ENCODE data around the gene ST6GALNAC3.

The ST6GALNAC3 gene

DNA sequence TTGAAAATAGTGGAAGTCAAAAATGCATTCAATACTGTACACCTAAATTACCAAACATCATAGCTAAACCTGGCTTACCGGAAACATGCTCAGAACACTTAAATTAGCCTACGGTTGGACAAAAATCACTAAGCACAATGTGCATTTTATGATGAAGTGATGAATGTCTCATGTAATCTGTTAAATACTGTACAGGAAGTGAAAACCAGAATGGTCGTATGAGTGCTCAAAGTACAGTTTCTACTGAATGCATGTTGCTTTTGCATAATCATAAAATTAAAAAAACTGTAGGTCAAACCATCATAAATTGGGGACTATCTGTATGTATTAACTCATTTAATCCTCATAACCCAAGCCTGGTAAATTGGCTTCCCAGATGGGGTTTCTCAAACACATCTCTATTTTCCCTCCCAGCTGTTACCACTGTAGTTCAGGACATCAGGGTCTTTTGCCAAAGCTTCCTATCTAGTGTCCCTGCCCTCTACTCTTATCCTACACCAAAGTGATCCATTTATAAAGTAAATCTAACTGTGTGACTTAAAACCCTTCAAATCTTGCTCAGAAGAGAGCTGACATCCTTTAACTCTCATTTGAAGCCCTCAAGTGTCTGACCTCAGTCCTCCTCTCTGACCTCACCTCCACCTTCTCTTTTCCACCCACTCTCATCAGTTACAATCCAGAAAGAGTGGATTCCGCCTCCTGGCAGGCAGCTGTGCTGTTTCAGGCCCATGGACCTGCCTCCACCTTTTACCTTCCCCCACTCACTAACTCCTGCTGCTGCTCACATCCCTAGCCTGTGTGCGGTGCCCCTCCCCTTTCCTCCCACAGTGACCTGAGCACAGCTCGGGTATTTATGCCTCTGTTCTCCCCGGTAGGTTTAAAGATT, 436.4 kb downstream of the ST6GALNAC3 start:
- no peak overlapping the region for H3K27ac ChIP-seq (ENCODE audit: low read depth in 2 of 2, low read length in 2 of 2)
- H3K4me1 ChIP-seq (ENCODE audit: control insufficient read depth in 2 of 2, insufficient read depth in 2 of 2, low read length in 2 of 2) = no peaks in the 10 kb centered on the region
- H3K27me3 ChIP-seq (ENCODE audit: control insufficient read depth in 2 of 2, insufficient read depth in 2 of 2, low read length in 2 of 2) = no peaks in the 10 kb centered on the region
- H3K4me3 ChIP-seq (ENCODE audit: low read length in 2 of 2) = no peak overlapping the region
- H3K36me3 ChIP-seq (ENCODE audit: control insufficient read depth in 2 of 2, insufficient read depth in 2 of 2, low read length in 2 of 2) = no peaks in the 10 kb centered on the region
- H3K9ac ChIP-seq (ENCODE audit: low read depth in 1 of 2, low read length in 2 of 2) = no peak overlapping the region
- no peaks in the 10 kb centered on the region for H3K9me3 ChIP-seq (ENCODE audit: control insufficient read depth in 2 of 2, low read length in 2 of 2)

DNA sequence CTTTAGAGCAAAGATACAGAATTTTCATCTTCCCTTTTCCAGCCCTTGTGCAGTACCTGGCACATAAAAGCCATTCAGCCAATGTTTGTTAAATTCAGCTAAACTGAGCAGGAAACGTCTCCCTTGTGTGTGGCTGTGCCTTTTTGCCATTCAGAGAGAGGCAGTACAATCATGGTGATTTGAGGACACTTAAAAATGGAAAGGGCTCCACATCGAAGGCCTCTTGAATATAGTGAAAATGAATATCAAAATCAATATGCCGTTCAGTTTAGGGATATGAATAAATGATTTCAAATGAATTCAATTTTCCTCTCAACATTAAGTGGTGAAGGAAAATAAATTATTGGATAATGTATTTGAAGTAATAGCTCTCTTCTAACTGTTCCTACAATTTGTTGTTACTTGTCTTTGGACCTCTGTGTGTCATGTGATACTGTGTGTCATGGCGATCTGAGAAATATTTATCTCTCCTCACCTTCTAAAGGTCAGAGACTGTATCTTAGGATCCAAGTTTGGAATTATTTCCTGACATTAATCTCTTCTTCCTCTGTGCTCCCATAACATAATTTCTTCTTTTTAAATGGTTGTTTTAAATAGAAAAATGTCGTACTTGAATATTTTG, 437.1 kb downstream of the ST6GALNAC3 start:
- no peaks in the 10 kb centered on the region for H3K9me3 ChIP-seq (ENCODE audit: control insufficient read depth in 2 of 2, low read length in 2 of 2)

DNA sequence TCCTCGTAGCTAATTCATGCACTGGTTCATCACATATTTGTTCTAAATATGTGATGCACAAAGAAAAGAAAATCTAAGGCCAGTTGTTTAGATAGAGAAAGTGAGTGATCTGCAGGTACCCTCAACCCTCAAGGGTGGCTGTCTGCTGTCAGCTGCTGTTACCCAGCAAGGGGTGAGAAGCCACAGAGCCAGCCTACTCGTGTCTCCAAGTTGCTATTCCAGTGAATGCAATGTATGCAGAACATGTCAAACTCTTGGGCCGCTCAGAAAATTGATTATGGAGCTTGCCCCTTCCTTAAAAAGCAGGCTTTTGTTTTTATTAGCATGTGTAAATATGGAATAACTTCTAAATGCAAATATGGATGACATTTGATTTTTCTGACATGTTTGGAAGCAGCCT, 456.4 kb downstream of the ST6GALNAC3 start:
- no peaks in the 10 kb centered on the region for H3K4me1 ChIP-seq (ENCODE audit: control insufficient read depth in 2 of 2, insufficient read depth in 2 of 2, low read length in 2 of 2)
- no peak overlapping the region for H3K4me3 ChIP-seq (ENCODE audit: low read length in 2 of 2)
- H3K9me3 ChIP-seq (ENCODE audit: control insufficient read depth in 2 of 2, low read length in 2 of 2) = no peaks in the 10 kb centered on the region
- H3K27ac ChIP-seq (ENCODE audit: low read depth in 2 of 2, low read length in 2 of 2) = no peak overlapping the region
- H3K36me3 ChIP-seq (ENCODE audit: control insufficient read depth in 2 of 2, insufficient read depth in 2 of 2, low read length in 2 of 2) = no peaks in the 10 kb centered on the region
- no peaks in the 10 kb centered on the region for H3K27me3 ChIP-seq (ENCODE audit: control insufficient read depth in 2 of 2, insufficient read depth in 2 of 2, low read length in 2 of 2)
- no peak overlapping the region for H3K9ac ChIP-seq (ENCODE audit: low read depth in 1 of 2, low read length in 2 of 2)

More for the DNA sequence above, 437.1 kb downstream of the ST6GALNAC3 start:
- Histone ChIP-seq H3K36me3 (ENCODE audit: control insufficient read depth in 2 of 2, insufficient read depth in 2 of 2, low read length in 2 of 2) (no peaks in the 10 kb centered on the region), H3K27ac (ENCODE audit: low read depth in 2 of 2, low read length in 2 of 2) (no peak overlapping the region), H3K4me3 (ENCODE audit: low read length in 2 of 2) (no peak overlapping the region), H3K4me1 (ENCODE audit: control insufficient read depth in 2 of 2, insufficient read depth in 2 of 2, low read length in 2 of 2) (no peaks in the 10 kb centered on the region), H3K9ac (ENCODE audit: low read depth in 1 of 2, low read length in 2 of 2) (no peak overlapping the region), H3K27me3 (ENCODE audit: control insufficient read depth in 2 of 2, insufficient read depth in 2 of 2, low read length in 2 of 2) (no peaks in the 10 kb centered on the region)

DNA sequence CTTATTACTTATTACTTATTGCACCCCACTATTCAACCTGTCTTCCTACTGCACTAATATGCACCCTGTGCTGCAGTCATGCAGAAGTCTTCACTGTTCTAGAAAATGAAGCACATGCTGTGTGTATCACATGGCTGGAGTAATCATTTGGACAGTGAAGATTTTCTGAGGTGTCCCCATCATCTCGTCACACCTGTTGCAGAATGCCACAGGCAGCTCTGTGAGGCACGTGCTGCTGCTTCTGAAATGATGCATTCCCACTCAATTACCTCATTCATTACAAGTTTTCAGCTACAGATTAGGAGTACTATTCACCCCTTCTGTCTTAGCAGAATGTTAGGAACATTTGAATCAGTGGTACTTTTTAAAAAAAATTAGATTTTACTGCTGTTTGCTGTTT, 467.1 kb downstream of the ST6GALNAC3 start:
- H3K9me3 ChIP-seq (ENCODE audit: control insufficient read depth in 2 of 2, low read length in 2 of 2) = no peaks in the 10 kb centered on the region
- H3K4me3 ChIP-seq (ENCODE audit: low read length in 2 of 2) = no peak overlapping the region
- H3K27me3 ChIP-seq (ENCODE audit: control insufficient read depth in 2 of 2, insufficient read depth in 2 of 2, low read length in 2 of 2) = no peaks in the 10 kb centered on the region
- H3K27ac ChIP-seq (ENCODE audit: low read depth in 2 of 2, low read length in 2 of 2) = no peak overlapping the region
- H3K4me1 ChIP-seq (ENCODE audit: control insufficient read depth in 2 of 2, insufficient read depth in 2 of 2, low read length in 2 of 2) = peaks cover 2 to 3% of the 10 kb centered on the region in 2 donors
- no peaks in the 10 kb centered on the region for H3K36me3 ChIP-seq (ENCODE audit: control insufficient read depth in 2 of 2, insufficient read depth in 2 of 2, low read length in 2 of 2)
- no peak overlapping the region for H3K9ac ChIP-seq (ENCODE audit: low read depth in 1 of 2, low read length in 2 of 2)

DNA sequence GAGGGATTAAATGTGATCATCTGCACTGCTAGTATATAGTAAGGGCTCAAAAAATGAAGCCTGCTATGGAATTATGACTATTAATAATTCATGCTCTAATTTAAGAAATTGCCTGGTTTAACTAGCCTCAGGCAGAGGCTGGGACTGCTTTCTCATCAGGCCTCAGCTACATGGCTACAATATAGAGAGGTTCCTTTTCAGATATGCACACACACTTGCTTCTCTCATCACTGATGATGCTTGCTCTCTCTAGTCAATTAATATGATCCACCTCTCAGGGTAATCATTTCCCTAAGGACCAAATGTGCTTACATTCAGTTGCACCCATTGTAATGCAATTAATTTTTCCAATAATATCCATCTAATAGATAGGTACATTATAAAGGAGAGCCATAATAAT, 467.8 kb downstream of the ST6GALNAC3 start:
- Histone ChIP-seq H3K9ac (ENCODE audit: low read depth in 1 of 2, low read length in 2 of 2) (no peak overlapping the region), H3K27ac (ENCODE audit: low read depth in 2 of 2, low read length in 2 of 2) (no peak overlapping the region), H3K4me3 (ENCODE audit: low read length in 2 of 2) (no peak overlapping the region), H3K9me3 (ENCODE audit: control insufficient read depth in 2 of 2, low read length in 2 of 2) (no peaks in the 10 kb centered on the region), H3K27me3 (ENCODE audit: control insufficient read depth in 2 of 2, insufficient read depth in 2 of 2, low read length in 2 of 2) (no peaks in the 10 kb centered on the region), H3K36me3 (ENCODE audit: control insufficient read depth in 2 of 2, insufficient read depth in 2 of 2, low read length in 2 of 2) (no peaks in the 10 kb centered on the region), H3K4me1 (ENCODE audit: control insufficient read depth in 2 of 2, insufficient read depth in 2 of 2, low read length in 2 of 2) (peaks cover 6 to 9% of the 10 kb centered on the region in 2 donors)

DNA sequence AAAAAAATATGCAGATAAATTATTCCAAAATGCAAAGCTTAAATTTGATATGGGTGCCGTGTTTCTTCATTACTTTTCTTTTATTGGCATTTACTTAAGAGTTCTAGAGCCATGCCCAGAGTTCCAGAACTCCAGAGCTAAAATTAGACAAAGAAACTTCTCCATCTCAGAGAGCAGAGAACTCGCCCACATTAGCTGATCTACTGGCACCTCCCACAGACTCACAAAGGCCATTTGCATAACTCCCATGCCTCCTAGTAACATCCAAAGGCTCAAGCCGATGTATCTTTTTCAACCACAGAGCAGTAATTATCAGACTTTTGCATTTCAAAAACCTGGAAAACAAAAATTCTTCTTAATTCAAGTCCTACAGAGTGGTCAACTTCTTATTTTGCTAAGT, 468.9 kb downstream of the ST6GALNAC3 start:
- Histone ChIP-seq H3K36me3 (ENCODE audit: control insufficient read depth in 2 of 2, insufficient read depth in 2 of 2, low read length in 2 of 2) (no peaks in the 10 kb centered on the region), H3K4me3 (ENCODE audit: low read length in 2 of 2) (no peak overlapping the region), H3K27ac (ENCODE audit: low read depth in 2 of 2, low read length in 2 of 2) (no peak overlapping the region), H3K9ac (ENCODE audit: low read depth in 1 of 2, low read length in 2 of 2) (no peak overlapping the region), H3K4me1 (ENCODE audit: control insufficient read depth in 2 of 2, insufficient read depth in 2 of 2, low read length in 2 of 2) (peaks cover 9 to 16% of the 10 kb centered on the region in 2 donors), H3K27me3 (ENCODE audit: control insufficient read depth in 2 of 2, insufficient read depth in 2 of 2, low read length in 2 of 2) (no peaks in the 10 kb centered on the region), H3K9me3 (ENCODE audit: control insufficient read depth in 2 of 2, low read length in 2 of 2) (no peaks in the 10 kb centered on the region)

DNA sequence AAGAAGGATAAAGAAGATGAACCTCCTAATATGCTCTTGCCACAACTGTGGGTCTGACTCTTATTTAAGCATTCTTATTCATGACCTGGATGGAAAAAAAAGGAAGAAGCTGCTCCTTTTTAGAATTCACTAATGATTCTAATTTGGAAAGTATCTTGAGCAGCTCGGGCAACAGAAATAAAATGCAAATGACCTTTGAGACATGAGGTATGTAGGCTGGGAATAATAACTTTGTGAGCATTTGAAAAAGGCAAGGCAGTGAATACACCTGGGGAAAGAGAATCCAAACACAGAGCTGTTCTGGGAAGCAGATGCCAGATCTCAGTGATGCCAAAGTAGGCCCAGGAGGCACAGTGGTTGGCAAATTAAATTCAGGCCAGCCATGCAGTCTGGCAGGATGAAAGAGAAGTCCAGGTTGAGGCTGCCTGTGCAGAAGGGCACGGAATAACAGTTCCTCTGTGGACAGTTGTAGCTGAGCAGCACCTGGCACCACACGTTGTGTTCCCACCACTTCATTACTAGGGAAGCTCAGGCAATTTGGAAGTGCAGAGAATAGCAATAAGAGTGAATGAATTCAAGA, 471.9 kb downstream of the ST6GALNAC3 start:
- Histone ChIP-seq H3K9me3 (ENCODE audit: control insufficient read depth in 2 of 2, low read length in 2 of 2) (no peaks in the 10 kb centered on the region), H3K4me3 (ENCODE audit: low read length in 2 of 2) (no peak overlapping the region), H3K4me1 (ENCODE audit: control insufficient read depth in 2 of 2, insufficient read depth in 2 of 2, low read length in 2 of 2) (peaks cover 9 to 17% of the 10 kb centered on the region in 2 donors), H3K9ac (ENCODE audit: low read depth in 1 of 2, low read length in 2 of 2) (no peak overlapping the region), H3K27me3 (ENCODE audit: control insufficient read depth in 2 of 2, insufficient read depth in 2 of 2, low read length in 2 of 2) (no peaks in the 10 kb centered on the region), H3K36me3 (ENCODE audit: control insufficient read depth in 2 of 2, insufficient read depth in 2 of 2, low read length in 2 of 2) (no peaks in the 10 kb centered on the region), H3K27ac (ENCODE audit: low read depth in 2 of 2, low read length in 2 of 2) (no peak overlapping the region)

DNA sequence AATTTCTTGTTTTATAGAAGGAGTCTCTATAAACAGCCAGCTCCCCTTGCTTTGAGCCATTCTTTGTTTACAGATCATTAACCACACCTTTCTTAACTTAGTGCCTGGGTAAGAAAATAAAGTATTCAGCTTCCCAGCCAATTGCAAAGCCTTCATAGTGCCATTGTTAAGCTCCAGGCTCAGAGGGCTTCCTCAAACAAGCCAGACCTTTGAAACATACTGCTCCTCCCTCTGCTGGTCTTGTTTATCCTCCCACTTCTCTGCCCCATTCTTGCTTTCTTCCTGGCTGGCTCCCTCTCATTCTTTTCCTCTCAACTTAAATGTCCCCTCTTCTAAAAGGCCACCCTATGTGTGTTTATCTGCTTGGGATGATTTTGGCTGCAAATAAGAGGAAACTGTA, 473.4 kb downstream of the ST6GALNAC3 start:
- H3K36me3 ChIP-seq (ENCODE audit: control insufficient read depth in 2 of 2, insufficient read depth in 2 of 2, low read length in 2 of 2) = no peaks in the 10 kb centered on the region
- no peak overlapping the region for H3K9ac ChIP-seq (ENCODE audit: low read depth in 1 of 2, low read length in 2 of 2)
- no peaks in the 10 kb centered on the region for H3K27me3 ChIP-seq (ENCODE audit: control insufficient read depth in 2 of 2, insufficient read depth in 2 of 2, low read length in 2 of 2)
- peaks cover 9 to 17% of the 10 kb centered on the region in 2 donors for H3K4me1 ChIP-seq (ENCODE audit: control insufficient read depth in 2 of 2, insufficient read depth in 2 of 2, low read length in 2 of 2)
- H3K4me3 ChIP-seq (ENCODE audit: low read length in 2 of 2) = no peak overlapping the region
- peak overlapping the region; percentile 28 to 42 for H3K27ac ChIP-seq (ENCODE audit: low read depth in 2 of 2, low read length in 2 of 2)
- H3K9me3 ChIP-seq (ENCODE audit: control insufficient read depth in 2 of 2, low read length in 2 of 2) = no peaks in the 10 kb centered on the region

DNA sequence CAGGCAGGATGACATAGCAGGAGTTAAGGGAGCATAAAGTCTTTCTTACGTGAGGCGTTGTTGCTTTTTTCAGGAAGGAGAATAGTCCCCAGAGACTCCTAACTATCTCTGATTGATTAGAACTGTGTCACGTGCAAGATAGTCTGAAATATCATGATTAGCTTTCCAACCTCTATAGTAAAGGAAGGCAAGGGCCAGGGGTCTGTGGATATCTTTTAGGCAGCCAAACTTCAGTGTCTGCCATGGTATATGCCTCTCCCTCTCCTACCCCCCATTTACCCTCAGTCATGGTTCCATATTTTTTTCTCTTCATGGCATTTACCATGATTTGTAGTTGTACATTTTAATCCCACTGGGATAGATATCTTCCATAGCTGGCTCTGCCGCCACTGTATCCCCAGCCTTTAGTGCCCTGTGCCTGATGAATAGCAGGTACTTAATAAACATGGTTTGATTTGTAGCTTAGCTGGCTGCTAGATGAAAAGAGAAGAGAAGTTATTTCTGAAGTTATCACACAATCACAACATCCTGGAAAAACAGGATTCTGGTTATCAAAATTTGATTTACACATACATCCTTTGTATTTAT, 474.1 kb downstream of the ST6GALNAC3 start:
- H3K36me3 ChIP-seq (ENCODE audit: control insufficient read depth in 2 of 2, insufficient read depth in 2 of 2, low read length in 2 of 2) = no peaks in the 10 kb centered on the region
- peak overlapping the region; percentile 28 to 42 for H3K27ac ChIP-seq (ENCODE audit: low read depth in 2 of 2, low read length in 2 of 2)

DNA sequence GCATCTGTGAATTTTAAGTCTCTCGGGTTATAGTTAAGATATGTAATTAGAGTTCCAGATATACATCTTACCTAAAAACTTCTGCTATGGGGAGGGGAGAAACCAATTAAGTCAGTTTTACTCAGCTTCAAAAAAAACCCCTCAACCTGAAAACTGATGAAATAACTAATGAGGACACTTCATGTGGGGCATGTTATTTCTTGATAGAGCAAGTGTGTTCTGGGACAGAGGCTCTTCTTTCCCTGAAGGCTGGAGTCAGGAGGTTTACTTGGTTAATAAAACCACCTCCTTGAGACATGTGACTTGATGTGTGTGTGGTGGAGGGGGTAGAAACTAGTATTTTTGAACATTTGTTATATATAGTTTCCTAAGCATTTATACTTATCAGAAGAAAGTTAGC, 479.7 kb downstream of the ST6GALNAC3 start:
- Histone ChIP-seq H3K4me3 (ENCODE audit: low read length in 2 of 2) (no peak overlapping the region), H3K9ac (ENCODE audit: low read depth in 1 of 2, low read length in 2 of 2) (no peak overlapping the region), H3K36me3 (ENCODE audit: control insufficient read depth in 2 of 2, insufficient read depth in 2 of 2, low read length in 2 of 2) (no peaks in the 10 kb centered on the region), H3K27me3 (ENCODE audit: control insufficient read depth in 2 of 2, insufficient read depth in 2 of 2, low read length in 2 of 2) (no peaks in the 10 kb centered on the region), H3K4me1 (ENCODE audit: control insufficient read depth in 2 of 2, insufficient read depth in 2 of 2, low read length in 2 of 2) (no peaks in the 10 kb centered on the region), H3K27ac (ENCODE audit: low read depth in 2 of 2, low read length in 2 of 2) (no peak overlapping the region), H3K9me3 (ENCODE audit: control insufficient read depth in 2 of 2, low read length in 2 of 2) (no peaks in the 10 kb centered on the region)

More for the DNA sequence above, 474.1 kb downstream of the ST6GALNAC3 start:
- no peak overlapping the region for H3K9ac ChIP-seq (ENCODE audit: low read depth in 1 of 2, low read length in 2 of 2)
- H3K27me3 ChIP-seq (ENCODE audit: control insufficient read depth in 2 of 2, insufficient read depth in 2 of 2, low read length in 2 of 2) = no peaks in the 10 kb centered on the region
- no peaks in the 10 kb centered on the region for H3K9me3 ChIP-seq (ENCODE audit: control insufficient read depth in 2 of 2, low read length in 2 of 2)
- H3K4me1 ChIP-seq (ENCODE audit: control insufficient read depth in 2 of 2, insufficient read depth in 2 of 2, low read length in 2 of 2) = peaks cover 9 to 17% of the 10 kb centered on the region in 2 donors
- H3K4me3 ChIP-seq (ENCODE audit: low read length in 2 of 2) = no peak overlapping the region
